WTC11 (cell line): ENCODE data around the gene AGPAT4. TPM values are rescaled to one million over a fixed set of nuclear protein-coding genes. Genes with fewer than 3 reads are reported as not detected.

Experiments
- ATAC-seq: fragments of 200-7000 bp; cut with Tn5 transposase; 2 replicates; pipeline ENCODE4 v1.10.0; 2021; ENCODE audit warnings: mild to moderate bottlenecking, moderate library complexity
- CTCF ChIA-PET: fragments of 300-600 bp; sonication (Branson Sonifier 250); formaldehyde crosslinking; loops from one replicate; lab custom pipeline; 2021; ENCODE audit warnings: antibody characterized with exemption; lab: Charles Lee
- POLR2A ChIA-PET: fragments of 350-600 bp; sonication (Branson Sonifier 250); formaldehyde crosslinking; loops from one replicate; lab custom pipeline; 2021; ENCODE audit warnings: antibody characterized with exemption; lab: Charles Lee
- DNase-seq: peaks from one replicate; pipeline ENCODE4 v3.0.0; 2021; ENCODE audit warnings: low spot score
- H3K27ac Mint-ChIP-seq: 2 replicates; pipeline ENCODE4 v1.8.0; 2021; ENCODE audit warnings: mixed read lengths
- H3K27me3 Mint-ChIP-seq: 2 replicates; pipeline ENCODE4 v1.8.0; 2021; ENCODE audit warnings: low read depth, mild to moderate bottlenecking, moderate library complexity, mixed read lengths
- H3K36me3 Mint-ChIP-seq: 2 replicates; pipeline ENCODE4 v1.8.0; 2021; ENCODE audit warnings: mixed read lengths
- H3K4me1 Mint-ChIP-seq: 2 replicates; pipeline ENCODE4 v1.8.0; 2022; ENCODE audit warnings: mixed read lengths
- H3K4me3 Mint-ChIP-seq: 2 replicates; pipeline ENCODE4 v1.8.0; 2021; ENCODE audit warnings: mild to moderate bottlenecking, moderate library complexity, mixed read lengths
- H3K9me3 Mint-ChIP-seq: 2 replicates; pipeline ENCODE4 v1.8.0; 2021; ENCODE audit warnings: mixed read lengths
- ATF1 ChIP-seq: sonication (generic); formaldehyde crosslinking; IDR thresholded peaks from 2 replicates; pipeline ENCODE4 v1.8.1; 2023; ENCODE audit warnings: mild to moderate bottlenecking, moderate library complexity, missing genetic modification reagents
- CBFB ChIP-seq: sonication (generic); formaldehyde crosslinking; IDR thresholded peaks from 2 replicates; pipeline ENCODE4 v1.8.1; 2022; ENCODE audit warnings: mild to moderate bottlenecking, low read depth, missing genetic modification reagents
- CDX4 ChIP-seq: fragments of 250-450 bp; sonication (Bioruptor Pico); IDR thresholded peaks from 2 replicates; pipeline ENCODE4 v1.9.0; 2021; ENCODE audit warnings: moderate library complexity, mild to moderate bottlenecking, inconsistent platforms, borderline replicate concordance
- CTCF ChIP-seq: fragments of 200-600 bp; IDR thresholded peaks from 2 replicates; pipeline ENCODE4 v1.8.0; 2022; ENCODE audit warnings: antibody characterized with exemption
- E2F1 ChIP-seq: sonication (generic); formaldehyde crosslinking; IDR thresholded peaks from 2 replicates; pipeline ENCODE4 v1.8.0; 2022; ENCODE audit warnings: mild to moderate bottlenecking, missing genetic modification reagents
- E2F4 ChIP-seq: sonication (generic); formaldehyde crosslinking; IDR thresholded peaks from 2 replicates; pipeline ENCODE4 v1.8.1; 2022; ENCODE audit warnings: low read depth, mild to moderate bottlenecking, moderate library complexity, missing genetic modification reagents, borderline replicate concordance
- ELF4 ChIP-seq: sonication (generic); formaldehyde crosslinking; IDR thresholded peaks from 2 replicates; pipeline ENCODE4 v1.8.1; 2022; ENCODE audit warnings: low read depth, mild to moderate bottlenecking, moderate library complexity, missing genetic modification reagents
- EMX1 ChIP-seq: fragments of 250-450 bp; sonication (Bioruptor Pico); IDR thresholded peaks from 2 replicates; pipeline ENCODE4 v1.8.0; 2021; ENCODE audit warnings: mild to moderate bottlenecking
- ESRRA ChIP-seq: sonication (generic); formaldehyde crosslinking; IDR thresholded peaks from 2 replicates; pipeline ENCODE4 v1.8.1; 2022; ENCODE audit warnings: mild to moderate bottlenecking, missing genetic modification reagents, borderline replicate concordance
- FOXP1 ChIP-seq: sonication (generic); formaldehyde crosslinking; IDR thresholded peaks from 2 replicates; pipeline ENCODE4 v1.8.0; 2022; ENCODE audit warnings: missing genetic modification reagents, mild to moderate bottlenecking, moderate library complexity, borderline replicate concordance
- FOXP4 ChIP-seq: sonication (generic); formaldehyde crosslinking; IDR thresholded peaks from 2 replicates; pipeline ENCODE4 v1.8.0; 2022; ENCODE audit warnings: mild to moderate bottlenecking, missing genetic modification reagents
- GRHL2 ChIP-seq: fragments of 250-450 bp; sonication (Bioruptor Pico); IDR thresholded peaks from 2 replicates; pipeline ENCODE4 v1.8.0; 2022; ENCODE audit warnings: mild to moderate bottlenecking, moderate library complexity; ENCODE audit not compliant: insufficient replicate concordance, severe bottlenecking
- GTF2I ChIP-seq: fragments of 250-450 bp; sonication (Bioruptor Pico); conservative IDR thresholded peaks from 2 replicates; pipeline ENCODE4 v1.4.0; 2021; ENCODE audit warnings: mild to moderate bottlenecking
- MYBL2 ChIP-seq: sonication (generic); formaldehyde crosslinking; IDR thresholded peaks from 2 replicates; pipeline ENCODE4 v1.8.1; 2023; ENCODE audit warnings: mild to moderate bottlenecking, moderate library complexity, missing genetic modification reagents
- NFATC4 ChIP-seq: fragments of 250-450 bp; sonication (Bioruptor Pico); IDR thresholded peaks from 2 replicates; pipeline ENCODE4 v1.9.0; 2021; ENCODE audit warnings: mild to moderate bottlenecking
- NFYB ChIP-seq: sonication (generic); formaldehyde crosslinking; conservative IDR thresholded peaks from 2 replicates; pipeline ENCODE4 v1.8.0; 2022; ENCODE audit warnings: low read depth, missing genetic modification reagents
- NR1H2 ChIP-seq: sonication (generic); formaldehyde crosslinking; IDR thresholded peaks from 2 replicates; pipeline ENCODE4 v1.9.0; 2021; ENCODE audit warnings: mild to moderate bottlenecking, moderate library complexity, missing genetic modification reagents
- PRRX2 ChIP-seq: fragments of 250-450 bp; sonication (Bioruptor Pico); IDR thresholded peaks from 2 replicates; pipeline ENCODE4 v1.8.0; 2021; ENCODE audit warnings: mild to moderate bottlenecking
- TEAD1 ChIP-seq: sonication (generic); formaldehyde crosslinking; IDR thresholded peaks from 2 replicates; pipeline ENCODE4 v1.8.0; 2022; ENCODE audit warnings: mild to moderate bottlenecking, missing genetic modification reagents
- ZBTB21 ChIP-seq: sonication (generic); formaldehyde crosslinking; IDR thresholded peaks from 2 replicates; pipeline ENCODE4 v1.8.1; 2023; ENCODE audit warnings: mild to moderate bottlenecking, missing genetic modification reagents, borderline replicate concordance
- ZBTB43 ChIP-seq: sonication (generic); formaldehyde crosslinking; IDR thresholded peaks from 2 replicates; pipeline ENCODE4 v1.8.1; 2023; ENCODE audit warnings: mild to moderate bottlenecking, missing genetic modification reagents
- ZNF219 ChIP-seq: sonication (generic); formaldehyde crosslinking; IDR thresholded peaks from 2 replicates; pipeline ENCODE4 v1.8.0; 2023; ENCODE audit warnings: missing genetic modification reagents, mild to moderate bottlenecking, borderline replicate concordance
- ZNF423 ChIP-seq: fragments of 250-450 bp; sonication (Bioruptor Pico); IDR thresholded peaks from 2 replicates; pipeline ENCODE4 v2.1.2; 2022; ENCODE audit warnings: mild to moderate bottlenecking, moderate library complexity
- ZNF425 ChIP-seq: fragments of 250-450 bp; sonication (Bioruptor Pico); conservative IDR thresholded peaks from 2 replicates; pipeline ENCODE4 v1.9.0; 2021; ENCODE audit warnings: mild to moderate bottlenecking
- total RNA-seq: library from RNA; stranded (reverse); gene quantifications from 3 replicates; pipeline ENCODE4 v1.2.3, GENCODE V29; 2021

AGPAT4 gene
- total RNA-seq, 1 experiment from 2014 or later = 19.7 TPM

GRCh38 chr6:161100072-161100471 is 173.8 kb downstream of the AGPAT4 start:
- ChIA-PET CTCF (interaction anchor here (2.6 kb wide), 1 partner anchor 271 kb away, joined by 23 read pairs; no protein-coding TSS in a partner anchor), POLR2A (no interaction called here)
- Mint-ChIP-seq H3K27ac (no peak overlapping the region), H3K36me3 (peaks cover 45% of the 10 kb centered on the region), H3K9me3 (no peaks in the 10 kb centered on the region), H3K4me3 (no peak overlapping the region), H3K4me1 (no peaks in the 10 kb centered on the region), H3K27me3 (no peaks in the 10 kb centered on the region)
- DNase-seq = no peak
- no peak for ATAC-seq
- TF ChIP-seq E2F4 (CRISPR knock-in tag) (no peak), GRHL2 (no peak), NR1H2 (CRISPR knock-in tag) (no peak), FOXP1 (no peak), E2F1 (CRISPR knock-in tag) (no peak), ZNF423 (CRISPR knock-in tag) (no peak), ZBTB43 (CRISPR knock-in tag) (no peak), PRRX2 (CRISPR knock-in tag) (no peak), ZBTB21 (no peak), NFYB (no peak), ELF4 (CRISPR knock-in tag) (no peak), ZNF425 (CRISPR knock-in tag) (no peak), ESRRA (CRISPR knock-in tag) (no peak), TEAD1 (CRISPR knock-in tag) (no peak), CDX4 (no peak), EMX1 (CRISPR knock-in tag) (no peak), ZNF219 (CRISPR knock-in tag) (no peak), MYBL2 (CRISPR knock-in tag) (no peak), FOXP4 (no peak)

GRCh38 chr6:161095916-161096315 is 177.9 kb downstream of the AGPAT4 start:
- Mint-ChIP-seq H3K27ac (no peak overlapping the region), H3K27me3 (no peaks in the 10 kb centered on the region), H3K9me3 (no peaks in the 10 kb centered on the region), H3K36me3 (peaks cover 56% of the 10 kb centered on the region), H3K4me1 (no peaks in the 10 kb centered on the region), H3K4me3 (no peak overlapping the region)
- ATAC-seq (no peak), DNase-seq (no peak)
- ChIA-PET POLR2A (no interaction called here), CTCF (no interaction called here)
- TF ChIP-seq ELF4 (CRISPR knock-in tag) = no peak
- TF ChIP-seq NFATC4 (CRISPR knock-in tag) = no peak
- no peak for TF ChIP-seq GTF2I (CRISPR knock-in tag)
- TF ChIP-seq ATF1 (CRISPR knock-in tag) = no peak
- no peak for TF ChIP-seq CBFB
- no peak for TF ChIP-seq TEAD1 (CRISPR knock-in tag)
- no peak for TF ChIP-seq CTCF
- no peak for TF ChIP-seq NR1H2 (CRISPR knock-in tag)
